H1 (cell line): ENCODE results near the gene AGFG2. TPM values are rescaled to one million over a fixed set of nuclear protein-coding genes. Genes with fewer than 3 reads are reported as not detected.

ENCODE experiments used
- CTCF ChIA-PET: fragments of 300-600 bp; sonication (Branson Sonifier 250); formaldehyde crosslinking; loops from one replicate; lab custom pipeline; 2021; ENCODE audit not compliant: partially characterized antibody; lab: Charles Lee
- POLR2A ChIA-PET: fragments of 300-600 bp; sonication (Branson Sonifier 250); formaldehyde crosslinking; loops from one replicate; lab custom pipeline; 2021; ENCODE audit warnings: inconsistent platforms; ENCODE audit not compliant: partially characterized antibody; lab: Charles Lee
- DNase-seq, 2 experiments: peaks; one replicate each; pipeline versions ENCODE4 v3.0.0 to v3.0.0-alpha.2; 2010 to 2022; ENCODE audit warnings: low spot score in 2 of 2, low read depth in 1 of 2, mixed read lengths in 1 of 2
- FAIRE-seq: peaks from 2 replicates; lab custom pipeline; 2011; peaks lifted over from hg19 to GRCh38; lab: Jason Lieb, UNC
- H2AFZ ChIP-seq: 2 replicates; pipeline ENCODE4 v1.8.1; 2012; ENCODE audit warnings: low read length, inconsistent platforms
- H2AK5ac ChIP-seq: 2 replicates; pipeline ENCODE4 v1.6.1; 2013; ENCODE audit warnings: low read depth, low read length
- H2BK120ac ChIP-seq: replicated peaks from 2 replicates; pipeline ENCODE3; 2013; ENCODE audit warnings: low read depth, low read length, inconsistent platforms
- H2BK12ac ChIP-seq: 2 replicates; pipeline ENCODE4 v1.6.1; 2013; ENCODE audit warnings: low read depth, low read length
- H2BK15ac ChIP-seq: 2 replicates; pipeline ENCODE4 v1.6.1; 2013; ENCODE audit warnings: low read length
- H2BK20ac ChIP-seq: 2 replicates; pipeline ENCODE4 v1.6.1; 2013; ENCODE audit warnings: low read length
- H2BK5ac ChIP-seq: 2 replicates; pipeline ENCODE4 v1.6.1; 2013; ENCODE audit warnings: low read depth, low read length
- H3K14ac ChIP-seq: 2 replicates; pipeline ENCODE4 v1.6.1; 2013; ENCODE audit warnings: inconsistent platforms; ENCODE audit not compliant: insufficient read length
- H3K18ac ChIP-seq: 2 replicates; pipeline ENCODE4 v1.6.1; 2013; ENCODE audit warnings: low read length; ENCODE audit errors: extremely low read depth
- H3K23ac ChIP-seq: 2 replicates; pipeline ENCODE4 v1.6.1; 2013; ENCODE audit warnings: inconsistent platforms; ENCODE audit not compliant: insufficient read length
- H3K23me2 ChIP-seq: 2 replicates; pipeline ENCODE4 v1.6.1; 2013; ENCODE audit warnings: low read depth, low read length
- H3K27ac ChIP-seq: 2 replicates; pipeline ENCODE4 v1.6.1; 2011; ENCODE audit warnings: low read depth, low read length, inconsistent platforms
- H3K27me3 ChIP-seq, 4 experiments: replicated peaks in 1 of 4; 1 replicate in 1 of 4; 2 replicates in 3 of 4; pipeline versions ENCODE4 v1.6.1 to v1.8.1; 2011 to 2013; ENCODE audit warnings: low read length in 3 of 4, mild to moderate bottlenecking in 3 of 4, inconsistent platforms in 2 of 4, mixed read lengths in 2 of 4, moderate library complexity in 1 of 4; ENCODE audit not compliant: control insufficient read depth in 3 of 4, insufficient read depth in 3 of 4; ENCODE audit errors: extremely low read depth in 1 of 4
- H3K36me3 ChIP-seq, 4 experiments: 2 replicates each; pipeline versions ENCODE4 v1.6.1 to v1.8.1; 2011 to 2013; ENCODE audit warnings: mild to moderate bottlenecking in 4 of 4, low read length in 3 of 4, moderate library complexity in 2 of 4, control low read depth in 1 of 4, inconsistent platforms in 1 of 4; ENCODE audit not compliant: insufficient read depth in 4 of 4, control insufficient read depth in 2 of 4
- H3K4ac ChIP-seq: replicated peaks from 2 replicates; pipeline ENCODE3; 2013; ENCODE audit warnings: low read length, low read depth, mixed read lengths, inconsistent platforms; ENCODE audit not compliant: insufficient read length
- H3K4me1 ChIP-seq, 4 experiments: replicated peaks in 1 of 4; 1 replicate in 1 of 4; 2 replicates in 3 of 4; pipeline versions ENCODE4 v1.6.1 to v1.8.1; 2011 to 2013; ENCODE audit warnings: low read length in 3 of 4, inconsistent platforms in 2 of 4, mixed read lengths in 1 of 4; ENCODE audit not compliant: insufficient read depth in 4 of 4, control insufficient read depth in 3 of 4
- H3K4me2 ChIP-seq, 2 experiments: 2 replicates each; pipeline versions ENCODE4 v1.6.1 to v1.8.1; 2011 to 2013; ENCODE audit warnings: low read depth in 2 of 2, low read length in 2 of 2, control low read depth in 1 of 2, inconsistent platforms in 1 of 2, mild to moderate bottlenecking in 1 of 2; ENCODE audit not compliant: insufficient read depth in 1 of 2
- H3K4me3 ChIP-seq, 4 experiments: fragments of 200-600, 300-600 bp in 1 of 4; sonication (generic), shearing (Covaris generic), sonication (Bioruptor Twin) in 1 of 4; 2 replicates each; pipeline versions ENCODE4 v1.5.1 to v1.8.1; 2011 to 2016; ENCODE audit warnings: low read length in 4 of 4, low read depth in 3 of 4, control low read depth in 2 of 4, inconsistent platforms in 2 of 4, mild to moderate bottlenecking in 2 of 4, mixed read lengths in 1 of 4, moderate library complexity in 1 of 4; ENCODE audit not compliant: insufficient read depth in 2 of 4; ENCODE audit errors: extremely low read depth in 1 of 4
- H3K56ac ChIP-seq: replicated peaks from 2 replicates; pipeline ENCODE3; 2013; ENCODE audit warnings: low read depth, mild to moderate bottlenecking, mixed read lengths, low read length, inconsistent platforms; ENCODE audit not compliant: insufficient read length
- H3K79me1 ChIP-seq: 2 replicates; pipeline ENCODE4 v1.6.1; 2013; ENCODE audit warnings: low read depth, low read length, control low read depth
- H3K79me2 ChIP-seq, 2 experiments: 2 replicates each; pipeline versions ENCODE4 v1.6.1 to v1.8.1; 2012 to 2013; ENCODE audit warnings: low read length in 2 of 2, mild to moderate bottlenecking in 2 of 2, inconsistent platforms in 1 of 2; ENCODE audit not compliant: insufficient read depth in 2 of 2, control insufficient read depth in 1 of 2
- H3K9ac ChIP-seq, 4 experiments: replicated peaks in 1 of 4; 1 replicate in 1 of 4; 2 replicates in 3 of 4; pipeline versions ENCODE4 v1.6.1 to v1.8.1; 2011 to 2013; ENCODE audit warnings: low read depth in 3 of 4, low read length in 3 of 4, control low read depth in 2 of 4, mild to moderate bottlenecking in 2 of 4, moderate library complexity in 2 of 4, inconsistent platforms in 1 of 4; ENCODE audit errors: extremely low read depth in 1 of 4
- H3K9me3 ChIP-seq, 2 experiments: 2 replicates each; pipeline versions ENCODE4 v1.6.1 to v1.8.1; 2012 to 2013; ENCODE audit warnings: mild to moderate bottlenecking in 2 of 2, moderate library complexity in 2 of 2, control low read depth in 1 of 2, inconsistent platforms in 1 of 2, low read depth in 1 of 2, low read length in 1 of 2, mixed read lengths in 1 of 2; ENCODE audit not compliant: insufficient read depth in 2 of 2
- H4K20me1 ChIP-seq, 2 experiments: replicated peaks in 1 of 2; 2 replicates each; pipeline versions ENCODE3 to v1.8.1; 2011 to 2013; ENCODE audit warnings: inconsistent platforms in 2 of 2, low read length in 2 of 2, mild to moderate bottlenecking in 1 of 2; ENCODE audit not compliant: insufficient read depth in 2 of 2, control insufficient read depth in 1 of 2
- H4K5ac ChIP-seq: 2 replicates; pipeline ENCODE4 v1.6.1; 2013; ENCODE audit warnings: low read length, low read depth, mixed read lengths, inconsistent platforms; ENCODE audit not compliant: insufficient read length
- H4K8ac ChIP-seq: 2 replicates; pipeline ENCODE4 v1.8.0; 2013; ENCODE audit warnings: mild to moderate bottlenecking, moderate library complexity, low read length, inconsistent platforms; ENCODE audit not compliant: insufficient read depth; ENCODE audit errors: extremely low read depth
- H4K91ac ChIP-seq: replicated peaks from 2 replicates; pipeline ENCODE3; 2013; ENCODE audit warnings: low read length, mixed read lengths, inconsistent platforms; ENCODE audit not compliant: insufficient read length
- ASH2L ChIP-seq: fragments of 200-600, 300-600 bp; sonication (generic); IDR thresholded peaks from one replicate; pipeline ENCODE4 v1.7.1; 2017; ENCODE audit warnings: low read length
- CREB1 ChIP-seq: IDR thresholded peaks from 2 replicates; pipeline ENCODE4 v1.6.1; 2012; ENCODE audit warnings: inconsistent platforms
- EGR1 ChIP-seq: IDR thresholded peaks from 2 replicates; pipeline ENCODE4 v1.6.1; 2011; ENCODE audit warnings: low read depth, low read length, borderline replicate concordance
- JUN ChIP-seq: IDR thresholded peaks from 2 replicates; pipeline ENCODE4 v1.6.1; 2011; ENCODE audit warnings: low read depth, mild to moderate bottlenecking, improper control_type of control experiment, low read length
- JUND ChIP-seq: IDR thresholded peaks from 2 replicates; pipeline ENCODE4 v1.6.1; 2011; ENCODE audit warnings: mild to moderate bottlenecking, improper control_type of control experiment, low read length
- POLR2A ChIP-seq, 2 experiments: IDR thresholded peaks; 1 replicate in 1 of 2; 2 replicates in 1 of 2; pipeline ENCODE4 v1.6.1; 2011; ENCODE audit warnings: low read depth in 2 of 2, low read length in 2 of 2, mild to moderate bottlenecking in 2 of 2; ENCODE audit errors: control extremely low read depth in 1 of 2
- POLR2AphosphoS5 ChIP-seq: IDR thresholded peaks from 2 replicates; pipeline ENCODE4 v1.6.1; 2011; ENCODE audit warnings: low read depth, low read length
- RFX5 ChIP-seq: IDR thresholded peaks from 2 replicates; pipeline ENCODE4 v1.6.1; 2011; ENCODE audit warnings: low read depth, low read length, improper control_type of control experiment, borderline replicate concordance
- SIX5 ChIP-seq: IDR thresholded peaks from 2 replicates; pipeline ENCODE4 v1.6.1; 2011; ENCODE audit warnings: mild to moderate bottlenecking, low read depth, low read length
- SP1 ChIP-seq: IDR thresholded peaks from 2 replicates; pipeline ENCODE4 v1.6.1; 2011; ENCODE audit warnings: low read depth, low read length
- SP4 ChIP-seq: IDR thresholded peaks from 2 replicates; pipeline ENCODE4 v1.6.1; 2012; ENCODE audit warnings: low read length, inconsistent platforms
- WGBS, 2 experiments: shearing (Covaris generic) in 1 of 2; methylation state at CpG; one replicate each; pipeline versions ENCODE4 v1.1.6 to v1.1.7; 2013 to 2015; ENCODE audit warnings: low lambda C conversion rate in 2 of 2, mixed read lengths in 2 of 2, inconsistent platforms in 1 of 2, low coverage in 1 of 2, missing lambda C conversion rate in 1 of 2; ENCODE audit not compliant: insufficient replicate concordance in 2 of 2, insufficient coverage in 1 of 2, insufficient read length in 1 of 2; ENCODE audit errors: extremely low coverage in 1 of 2, missing lambda C conversion rate in 1 of 2; 5-methylcytosine and 5-hydroxymethylcytosine counted together
- polyA plus RNA-seq, 7 experiments: library from polyadenylated mRNA; depleted of rRNA in 3 of 7; stranded (reverse) in 5 of 7; unstranded in 2 of 7; fragments of >200 nt in 5 of 7; fragments of 200-250 nt in 2 of 7; gene quantifications; 1 replicate in 5 of 7; 2 replicates in 1 of 7; 4 replicates in 1 of 7; pipeline versions ENCODE4 v1.2.1 to v1.2.3, GENCODE V29; 2011 to 2013; ENCODE audit warnings: missing spikeins in 2 of 7, mixed read lengths in 2 of 7
- total RNA-seq: library from RNA; stranded (reverse); fragmentation: NEBNext Ultra II Directional; extraction: Animal tissue kit (Norgen Biotek cat#: 25700); gene quantifications from 2 replicates; pipeline ENCODE4 v1.2.1, GENCODE V29; 2021
- TF ChIP-seq, protein P1 (sequence below): IDR thresholded peaks from 2 replicates; pipeline ENCODE4 v1.6.1; 2012; ENCODE audit warnings: inconsistent platforms

Gene AGFG2
- total and polyA plus RNA-seq, 2 of the 8 experiments (the other 6 are each of a cell fraction or from before 2014, with no cell fraction given) = 7.6 to 11.2 TPM

DNA sequence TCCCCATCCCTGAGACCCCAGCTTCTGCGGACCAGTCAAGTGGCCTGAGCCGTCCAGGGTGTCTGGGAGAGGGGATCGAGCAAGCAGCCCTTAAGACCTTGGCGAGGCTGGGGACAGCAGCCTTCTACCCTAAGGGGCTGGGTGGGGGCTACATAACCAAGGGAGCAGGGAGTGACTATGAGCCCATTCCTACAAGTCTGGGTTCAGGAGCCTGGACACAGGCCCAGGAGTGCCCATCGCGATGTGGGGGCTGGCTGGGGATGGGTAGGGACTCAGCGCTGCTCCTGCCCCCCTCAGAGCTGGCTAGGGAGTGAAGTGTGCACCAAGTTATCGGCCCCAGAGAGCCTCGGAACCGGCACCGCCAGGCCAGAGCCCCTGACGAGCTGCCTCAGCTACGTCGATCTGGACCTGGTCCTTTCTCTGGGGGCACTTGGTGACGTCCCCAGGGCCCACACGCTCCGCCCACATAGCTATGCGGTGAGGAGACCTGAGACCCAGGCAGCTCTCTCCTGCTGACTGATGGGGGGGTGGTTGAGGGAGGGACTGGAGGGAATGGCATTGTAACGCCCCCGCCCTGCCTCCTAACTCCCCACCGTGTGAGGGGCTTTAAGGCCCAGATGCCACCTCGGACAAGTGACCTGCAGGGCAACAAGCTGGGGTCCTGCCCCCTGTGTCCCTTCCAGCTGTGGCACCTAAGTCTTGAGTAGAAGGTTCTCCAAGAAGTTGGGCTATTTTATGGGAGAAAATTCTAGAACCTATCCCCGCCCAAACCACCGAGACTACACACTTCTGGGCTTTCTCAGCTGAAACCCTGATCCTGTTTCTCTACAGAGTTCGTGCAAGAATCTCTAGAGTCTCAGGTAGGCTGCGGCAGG is 32.2 kb downstream of the AGFG2 start:
- ChIA-PET CTCF (interaction anchor here (0.7 to 4.8 kb wide), 17 partner anchors 8 to 122 kb away, joined by 3 to 53 read pairs (median 4); partner anchors contain the start of genes FBXO24 and LRCH4), POLR2A (interaction anchor here (0.7 to 4.8 kb wide), 15 partner anchors 13 to 143 kb away, joined by 3 to 83 read pairs (median 5); partner anchors contain the start of genes AGFG2, FBXO24, LRCH4 and PCOLCE)
- Histone ChIP-seq H3K4me1 (peaks cover 0 to 41% (median 27%) of the 10 kb centered on the region in 4 experiments; a peak in 6 of 7 replicates), H4K5ac (no peak overlapping the region), H3K36me3 (peaks cover 0 to 14% (median 4%) of the 10 kb centered on the region in 4 experiments; a peak in 5 of 8 replicates), H3K9me3 (no peaks in the 10 kb centered on the region), H3K27me3 (peaks cover 0 to 4% (median under 1%) of the 10 kb centered on the region in 4 experiments; a peak in 1 of 7 replicates), H2AK5ac (no peak overlapping the region), H2AFZ (no peak overlapping the region), H2BK120ac (no peak overlapping the region), H3K9ac (no peak overlapping the region), H2BK15ac (no peak overlapping the region), H4K20me1 (peaks cover 0 to 6% of the 10 kb centered on the region in 2 experiments), H3K23me2 (peaks cover 8% of the 10 kb centered on the region; the same call in 1 of the 2 replicates), H4K8ac (peak overlapping the region; percentile 22; the same call in 1 of the 2 replicates), H2BK12ac (peak overlapping the region; percentile 92; the same call in 1 of the 2 replicates), H3K79me2 (no peaks in the 10 kb centered on the region), H3K56ac (no peak overlapping the region), H3K14ac (no peak overlapping the region), H4K91ac (peak overlapping the region; percentile 5), H2BK5ac (peak overlapping the region; percentile 27; the same call in 1 of the 2 replicates), H3K23ac (no peak overlapping the region), H3K18ac (peak overlapping the region; percentile 62), H3K27ac (no peak overlapping the region), H3K4me3 (peak overlapping the region in 1 of 4 experiments; percentile 26; a peak in 1 of 8 replicates), H3K79me1 (peaks cover 4% of the 10 kb centered on the region; the same call in 1 of the 2 replicates), H3K4ac (no peak overlapping the region), H3K4me2 (peak overlapping the region; percentile 74 to 96), H2BK20ac (0 out of 2 replicates have a peak overlapping the region, but pooled peaks have one; percentile 3)
- WGBS, 2 experiments = 69% methylated on average over 25 of the region's 26 CpGs; no CpG with 5 or more reads in 1 of the 2 experiments
- peak in 1 of 2 experiments; percentile 61 for DNase-seq
- no peak for FAIRE-seq
- TF ChIP-seq SP1 (no peak), JUN (no peak), POLR2AphosphoS5 (0 out of 2 replicates have a peak, but pooled peaks have one; percentile 41), SP4 (no peak), SIX5 (no peak), CREB1 (0 out of 2 replicates have a peak, but pooled peaks have one; percentile 18), ASH2L (no peak), RFX5 (no peak), JUND (no peak), POLR2A (IDR thresholded peaks at IDR 0.05; ENCODE audit: control extremely low read depth in 1 of 2, low read depth in 2 of 2, low read length in 2 of 2) (peak in 1 of 2 experiments; percentile 35; a peak in 1 of 3 replicates), EGR1 (0 out of 2 replicates have a peak, but pooled peaks have one; percentile 6)
- TF ChIP-seq, protein P1, sequence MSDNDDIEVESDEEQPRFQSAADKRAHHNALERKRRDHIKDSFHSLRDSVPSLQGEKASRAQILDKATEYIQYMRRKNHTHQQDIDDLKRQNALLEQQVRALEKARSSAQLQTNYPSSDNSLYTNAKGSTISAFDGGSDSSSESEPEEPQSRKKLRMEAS = no peak
